LNCAP (cell line): Measurements from ENCODE around the gene PANK4.

Source experiments
- CTCF ChIP-seq: fragments of 450-650 bp; IDR thresholded peaks from 2 replicates; pipeline ENCODE4 v1.5.1; 2017; ENCODE audit warnings: mild to moderate bottlenecking

The PANK4 gene

DNA sequence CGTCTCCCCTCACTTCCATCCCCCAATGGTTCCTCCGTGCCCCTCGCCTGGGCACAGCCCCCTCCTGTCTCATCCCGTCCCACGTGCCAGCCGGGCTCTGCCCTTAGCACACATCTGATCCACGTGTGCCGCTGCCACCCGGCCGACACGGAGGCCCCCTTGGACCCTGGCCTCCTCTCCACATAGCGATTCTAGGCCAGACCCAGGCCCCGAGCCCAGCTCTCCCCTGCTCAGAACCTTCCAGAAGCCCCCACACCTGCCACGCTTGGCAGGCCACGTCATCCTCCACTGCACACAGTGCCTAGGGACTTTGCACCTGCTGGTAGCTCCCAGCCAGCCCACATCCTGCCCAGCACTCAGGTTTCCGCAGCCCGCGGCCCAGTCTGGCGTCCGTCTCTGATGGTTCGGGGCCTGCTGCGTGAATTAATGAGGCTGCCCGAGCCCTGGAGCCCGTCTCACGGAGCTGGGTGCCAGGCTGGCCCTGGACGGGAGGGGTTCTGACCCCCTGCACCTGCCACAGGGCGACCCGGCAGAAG is 30.2 kb downstream of the PANK4 start:
- TF ChIP-seq CTCF = no peak

DNA sequence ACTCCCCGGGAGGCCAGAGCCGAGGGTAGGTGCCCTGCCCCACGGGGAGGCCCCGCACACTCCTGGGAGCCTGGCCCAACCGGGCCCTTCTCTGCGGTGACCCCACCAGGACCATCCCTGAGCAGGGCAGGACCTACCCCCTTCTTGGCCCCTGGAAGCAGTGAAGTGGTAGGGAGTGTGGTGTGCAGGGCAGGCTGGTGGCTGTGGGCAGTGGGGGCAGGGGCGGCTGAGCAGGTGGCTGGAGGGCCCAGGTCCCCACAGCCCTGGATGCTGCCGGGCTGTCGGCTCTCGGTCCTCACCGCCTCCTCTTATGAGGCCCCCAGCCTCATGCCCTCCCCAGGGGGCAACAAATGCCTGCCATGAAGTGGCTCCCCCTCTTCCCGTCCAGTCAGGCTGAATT is 30.9 kb downstream of the PANK4 start:
- TF ChIP-seq CTCF = no peak

GRCh38 chr1:2495026-2495425 is 31.4 kb downstream of the PANK4 start:
- no peak for TF ChIP-seq CTCF

GRCh38 chr1:2494323-2494693 is 32.1 kb downstream of the PANK4 start:
- no peak for TF ChIP-seq CTCF

GRCh38 chr1:2493691-2494322 is 32.6 kb downstream of the PANK4 start:
- no peak for TF ChIP-seq CTCF

- no peak for TF ChIP-seq CTCF
Measured at GRCh38 chr1:2493218-2493617, 33.2 kb downstream of the PANK4 start.

- no peak for TF ChIP-seq CTCF
Measured at GRCh38 chr1:2492091-2492490, 34.3 kb downstream of the PANK4 start.

DNA sequence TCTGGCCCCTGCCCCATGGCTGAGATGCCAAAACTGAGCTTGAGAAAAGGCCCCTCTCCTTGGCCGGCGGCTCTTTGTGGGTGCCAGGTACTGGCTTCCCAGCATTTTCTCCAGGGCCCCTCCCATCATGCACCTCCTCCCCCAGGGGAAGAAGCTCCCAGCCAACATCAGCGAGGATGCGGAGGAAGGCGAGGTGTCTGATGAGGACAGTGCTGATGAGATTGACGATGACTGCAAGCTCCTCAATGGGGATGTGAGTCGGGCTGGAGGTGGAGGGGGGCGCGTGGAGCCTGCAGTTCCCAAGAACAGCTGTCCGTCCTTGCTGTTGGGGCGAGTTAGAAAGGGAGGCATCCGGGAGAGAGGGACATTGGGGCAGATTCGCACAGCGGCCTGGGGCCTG is 36.8 kb downstream of the PANK4 start:
- no peak for TF ChIP-seq CTCF
